ENCODE measurements around the gene RYR1.

DNA sequence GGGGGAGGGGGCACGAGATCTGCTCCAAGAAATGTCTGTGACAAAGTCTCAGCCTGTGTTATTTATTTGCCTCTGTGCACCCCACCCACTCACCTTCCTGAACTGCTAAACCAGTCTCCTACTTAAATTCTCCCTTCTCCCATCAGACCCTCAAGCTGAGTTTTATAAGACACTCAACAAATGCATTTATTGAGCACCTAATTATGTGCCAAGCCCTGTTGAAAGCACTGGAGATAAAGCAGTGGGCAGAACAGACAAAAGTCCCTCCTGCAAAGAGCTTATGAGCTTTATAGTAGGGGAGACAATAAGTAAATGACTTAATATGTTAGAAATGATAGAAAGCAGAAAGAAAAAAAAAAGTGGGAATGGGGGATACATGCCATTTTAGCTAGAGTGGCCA is 34.0 kb upstream of the RYR1 start:
- TF ChIP-seq, protein P1, sequence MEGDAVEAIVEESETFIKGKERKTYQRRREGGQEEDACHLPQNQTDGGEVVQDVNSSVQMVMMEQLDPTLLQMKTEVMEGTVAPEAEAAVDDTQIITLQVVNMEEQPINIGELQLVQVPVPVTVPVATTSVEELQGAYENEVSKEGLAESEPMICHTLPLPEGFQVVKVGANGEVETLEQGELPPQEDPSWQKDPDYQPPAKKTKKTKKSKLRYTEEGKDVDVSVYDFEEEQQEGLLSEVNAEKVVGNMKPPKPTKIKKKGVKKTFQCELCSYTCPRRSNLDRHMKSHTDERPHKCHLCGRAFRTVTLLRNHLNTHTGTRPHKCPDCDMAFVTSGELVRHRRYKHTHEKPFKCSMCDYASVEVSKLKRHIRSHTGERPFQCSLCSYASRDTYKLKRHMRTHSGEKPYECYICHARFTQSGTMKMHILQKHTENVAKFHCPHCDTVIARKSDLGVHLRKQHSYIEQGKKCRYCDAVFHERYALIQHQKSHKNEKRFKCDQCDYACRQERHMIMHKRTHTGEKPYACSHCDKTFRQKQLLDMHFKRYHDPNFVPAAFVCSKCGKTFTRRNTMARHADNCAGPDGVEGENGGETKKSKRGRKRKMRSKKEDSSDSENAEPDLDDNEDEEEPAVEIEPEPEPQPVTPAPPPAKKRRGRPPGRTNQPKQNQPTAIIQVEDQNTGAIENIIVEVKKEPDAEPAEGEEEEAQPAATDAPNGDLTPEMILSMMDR (IDR thresholded peaks at IDR 0.05), result no peak
- no peak for TF ChIP-seq POLR2A (IDR thresholded peaks at IDR 0.05)
- no peak for TF ChIP-seq EP300 (IDR thresholded peaks at IDR 0.05; ENCODE audit: low read depth)
- no peak for TF ChIP-seq POLR2AphosphoS5 (IDR thresholded peaks at IDR 0.05)

Measured in transverse colon (tissue), 4 donors.